Activated T-helper 1 cell treated with anti-CD3 and anti-CD28 coated beads, Interleukin-2, amount 50 U/mL, for 16 hours (primary cell): Measurements from ENCODE around the gene DIP2C.

Source experiments
- DNase-seq, 2 donors: peaks; one replicate each; pipeline ENCODE4 v3.0.0-alpha.2; 2020; ENCODE audit warnings: low read depth in 1 of 2, low spot score in 1 of 2

Gene DIP2C

GRCh38 chr10:506451-507354 lies 182.8 kb downstream of the DIP2C start:
- DNase-seq, result no peak

GRCh38 chr10:505419-505818 lies 184.0 kb downstream of the DIP2C start:
- DNase-seq, result no peak

GRCh38 chr10:504806-505205 lies 184.7 kb downstream of the DIP2C start:
- DNase-seq, result no peak

GRCh38 chr10:504121-504611 lies 185.3 kb downstream of the DIP2C start:
- DNase-seq, result no peak

GRCh38 chr10:501596-501995 lies 187.9 kb downstream of the DIP2C start:
- DNase-seq, result no peak

- DNase-seq, result no peak
Measured at GRCh38 chr10:500876-501275, 188.6 kb downstream of the DIP2C start.

GRCh38 chr10:499991-500390 lies 189.5 kb downstream of the DIP2C start:
- no peak for DNase-seq

- no peak for DNase-seq
Measured at GRCh38 chr10:498760-499435, 190.6 kb downstream of the DIP2C start.

GRCh38 chr10:497898-498451 lies 191.5 kb downstream of the DIP2C start:
- DNase-seq, result no peak

GRCh38 chr10:497289-497688 lies 192.2 kb downstream of the DIP2C start:
- no peak for DNase-seq

GRCh38 chr10:494556-494955 lies 194.9 kb downstream of the DIP2C start:
- no peak for DNase-seq

- DNase-seq, result no peak
Measured at GRCh38 chr10:494149-494542, 195.3 kb downstream of the DIP2C start.

- no peak for DNase-seq
Measured at GRCh38 chr10:493391-494148, 195.9 kb downstream of the DIP2C start.

GRCh38 chr10:492836-493235 lies 196.6 kb downstream of the DIP2C start:
- DNase-seq, result no peak

- no peak for DNase-seq
Measured at GRCh38 chr10:491667-492424, 197.6 kb downstream of the DIP2C start.

GRCh38 chr10:490891-491571 lies 198.4 kb downstream of the DIP2C start:
- no peak for DNase-seq

- DNase-seq, result no peak
Measured at GRCh38 chr10:490256-490655, 199.2 kb downstream of the DIP2C start.

- DNase-seq, result no peak
Measured at GRCh38 chr10:489330-489729, 200.1 kb downstream of the DIP2C start.

- DNase-seq, result no peak
Measured at GRCh38 chr10:488933-489215, 200.6 kb downstream of the DIP2C start.
